Non-pigmented ciliary epithelial cell (primary cell): ENCODE measurements around the gene PAM.
A peak's percentile ranks its signal among the peaks of the same experiment; 100 is the strongest.
"Not testable (repeated sequence)": the region's sequence is repeated elsewhere in the genome, so short reads cannot be mapped to it uniquely, and the experiment has no call there.

Experiments
- DNase-seq: peaks from one replicate; pipeline ENCODE4 v3.0.0-alpha.2; 2010; ENCODE audit warnings: low read depth

The PAM gene

GRCh38 chr5:102751903-102752376 lies 3.2 kb upstream of the PAM start:
- not testable (repeated sequence) for DNase-seq

- DNase-seq, result no peak
Measured at GRCh38 chr5:102753889-102754766, 977 bp upstream of the PAM start.

- DNase-seq, result peak; percentile 24
Measured at GRCh38 chr5:102755686-102756371, 724 bp downstream of the PAM start.

- no peak for DNase-seq
Measured at GRCh38 chr5:102758576-102758975, 3.5 kb downstream of the PAM start.

GRCh38 chr5:102759289-102759688 lies 4.2 kb downstream of the PAM start:
- DNase-seq, result no peak

GRCh38 chr5:102759700-102760099 lies 4.6 kb downstream of the PAM start:
- no peak for DNase-seq

GRCh38 chr5:102760815-102761214 lies 5.7 kb downstream of the PAM start:
- no peak for DNase-seq

GRCh38 chr5:102762095-102762534 lies 7.0 kb downstream of the PAM start:
- DNase-seq, result peak; percentile 19

GRCh38 chr5:102762562-102763227 lies 7.6 kb downstream of the PAM start:
- no peak for DNase-seq

- DNase-seq, result no peak
Measured at GRCh38 chr5:102763734-102764133, 8.6 kb downstream of the PAM start.

GRCh38 chr5:102764381-102765004 lies 9.4 kb downstream of the PAM start:
- no peak for DNase-seq

- no peak for DNase-seq
Measured at GRCh38 chr5:102765350-102765749, 10.2 kb downstream of the PAM start.

- no peak for DNase-seq
Measured at GRCh38 chr5:102766295-102767090, 11.4 kb downstream of the PAM start.

GRCh38 chr5:102767862-102768261 lies 12.8 kb downstream of the PAM start:
- no peak for DNase-seq

- DNase-seq, result no peak
Measured at GRCh38 chr5:102770803-102771202, 15.7 kb downstream of the PAM start.

GRCh38 chr5:102771435-102771834 lies 16.3 kb downstream of the PAM start:
- no peak for DNase-seq

- DNase-seq, result no peak
Measured at GRCh38 chr5:102772273-102772672, 17.2 kb downstream of the PAM start.

GRCh38 chr5:102773133-102773532 lies 18.0 kb downstream of the PAM start:
- no peak for DNase-seq

- not testable (repeated sequence) for DNase-seq
Measured at GRCh38 chr5:102775756-102776155, 20.7 kb downstream of the PAM start.

- no peak for DNase-seq
Measured at GRCh38 chr5:102777099-102777498, 22.0 kb downstream of the PAM start.

GRCh38 chr5:102778478-102778877 lies 23.4 kb downstream of the PAM start:
- DNase-seq, result peak; percentile 52
